GM12878 (cell line): ENCODE measurements around the gene HMCN2. TPM values are rescaled to one million over a fixed set of nuclear protein-coding genes. Genes with fewer than 3 reads are reported as not detected.

Experiments
- BMI1 ChIP-seq: fragments of 450-650 bp; IDR thresholded peaks from 2 replicates; pipeline ENCODE4 v1.6.1; 2016; ENCODE audit warnings: mild to moderate bottlenecking, moderate library complexity, borderline replicate concordance
- BRCA1 ChIP-seq: IDR thresholded peaks from 2 replicates; pipeline ENCODE4 v1.6.1; 2011; ENCODE audit warnings: low read depth, low read length, improper control_type of control experiment
- CREM ChIP-seq: IDR thresholded peaks from 2 replicates; pipeline ENCODE4 v1.6.1; 2014; ENCODE audit warnings: antibody characterized with exemption, low read depth
- E2F8 ChIP-seq: fragments of 450-650 bp; IDR thresholded peaks from 2 replicates; pipeline ENCODE4 v1.6.1; 2018; ENCODE audit warnings: mild to moderate bottlenecking, low read depth, moderate library complexity; ENCODE audit not compliant: partially characterized antibody
- E4F1 ChIP-seq: fragments of 450-650 bp; IDR thresholded peaks from 2 replicates; pipeline ENCODE4 v1.6.1; 2018; ENCODE audit warnings: borderline replicate concordance, mild to moderate bottlenecking; ENCODE audit not compliant: partially characterized antibody
- ETV6 ChIP-seq, 2 experiments: fragments of 450-650 bp in 1 of 2; IDR thresholded peaks in 1 of 2; conservative IDR thresholded peaks in 1 of 2; 2 replicates each; pipeline ENCODE4 v1.6.1; 2014; ENCODE audit warnings: antibody characterized with exemption in 1 of 2, borderline replicate concordance in 1 of 2, low read depth in 1 of 2, mild to moderate bottlenecking in 1 of 2, moderate library complexity in 1 of 2
- IKZF1 ChIP-seq: fragments of 450-650 bp; conservative IDR thresholded peaks from 2 replicates; pipeline ENCODE4 v1.6.1; 2017; ENCODE audit warnings: antibody characterized with exemption, mild to moderate bottlenecking
- MTA3 ChIP-seq: IDR thresholded peaks from 2 replicates; pipeline ENCODE4 v1.6.1; 2012; ENCODE audit warnings: low read length, inconsistent platforms, borderline replicate concordance
- POLR2AphosphoS5 ChIP-seq: IDR thresholded peaks from 2 replicates; pipeline ENCODE4 v1.6.1; 2011; ENCODE audit warnings: mild to moderate bottlenecking, low read length, inconsistent platforms
- SMAD5 ChIP-seq: IDR thresholded peaks from 2 replicates; pipeline ENCODE4 v1.6.1; 2016; ENCODE audit warnings: antibody characterized with exemption, low read depth
- SMARCA5 ChIP-seq: fragments of 450-650 bp; IDR thresholded peaks from 2 replicates; pipeline ENCODE4 v1.6.1; 2017; ENCODE audit warnings: mild to moderate bottlenecking
- polyA plus RNA-seq, 11 experiments: library from polyadenylated mRNA; depleted of rRNA in 4 of 11; unstranded in 6 of 11; stranded (reverse) in 5 of 11; fragments of >200 nt; fragmentation: Nextera tagmentation in 4 of 11; fragmentation: Illumina TruSeq in 1 of 11; extraction: Ambion mirVana in 4 of 11; extraction: Trizol in 1 of 11; gene quantifications; 1 replicate in 1 of 11; 2 replicates in 10 of 11; pipeline versions ENCODE4 v1.2.1 to v1.2.3, GENCODE V29; 2011 to 2016; ENCODE audit warnings: inconsistent platforms in 2 of 11, missing spikeins in 2 of 11, low read depth in 1 of 11
- total RNA-seq, 4 experiments: library from RNA; depleted of rRNA in 3 of 4; stranded (reverse); fragments of >200 nt in 3 of 4; fragmentation: Illumina TruSeq in 1 of 4; extraction: Trizol in 1 of 4; gene quantifications; 2 replicates each; pipeline versions ENCODE4 v1.2.1 to v1.2.3, GENCODE V29; 2013 to 2021
- TF ChIP-seq, protein P1 (sequence below): IDR thresholded peaks from 2 replicates; pipeline ENCODE4 v1.6.1; 2011; ENCODE audit warnings: mild to moderate bottlenecking, low read depth, low read length, moderate library complexity; ENCODE audit not compliant: insufficient replicate concordance
- TF ChIP-seq, protein P2 (sequence below): fragments of 150-350 bp; IDR thresholded peaks from 2 replicates; pipeline ENCODE4 v1.6.1; 2014; ENCODE audit warnings: mild to moderate bottlenecking, low read depth, low read length
- TF ChIP-seq, protein P3 (sequence below): fragments of 450-650 bp; formaldehyde crosslinking; IDR thresholded peaks from 2 replicates; pipeline ENCODE4 v1.4.0; 2022; ENCODE audit warnings: mild to moderate bottlenecking, moderate library complexity

Gene HMCN2
- total and polyA plus RNA-seq, 10 of the 15 experiments (the other 5 are each of a cell fraction or from before 2014, with no cell fraction given), result 0.04 TPM; not detected in 9

GRCh38 chr9:130327781-130328348 is 62.3 kb downstream of the HMCN2 start (continued):
- TF ChIP-seq SMAD5 (no peak), MTA3 (no peak), POLR2AphosphoS5 (no peak), BRCA1 (no peak), BMI1 (no peak), IKZF1 (no peak), CREM (no peak), E2F8 (no peak), ETV6 (conservative IDR thresholded peaks at IDR 0.05 in 1 of 2, IDR thresholded peaks at IDR 0.05 in 1 of 2; ENCODE audit: borderline replicate concordance in 1 of 2, low read depth in 1 of 2) (no peak), SMARCA5 (no peak), E4F1 (no peak)
- TF ChIP-seq, protein P1, sequence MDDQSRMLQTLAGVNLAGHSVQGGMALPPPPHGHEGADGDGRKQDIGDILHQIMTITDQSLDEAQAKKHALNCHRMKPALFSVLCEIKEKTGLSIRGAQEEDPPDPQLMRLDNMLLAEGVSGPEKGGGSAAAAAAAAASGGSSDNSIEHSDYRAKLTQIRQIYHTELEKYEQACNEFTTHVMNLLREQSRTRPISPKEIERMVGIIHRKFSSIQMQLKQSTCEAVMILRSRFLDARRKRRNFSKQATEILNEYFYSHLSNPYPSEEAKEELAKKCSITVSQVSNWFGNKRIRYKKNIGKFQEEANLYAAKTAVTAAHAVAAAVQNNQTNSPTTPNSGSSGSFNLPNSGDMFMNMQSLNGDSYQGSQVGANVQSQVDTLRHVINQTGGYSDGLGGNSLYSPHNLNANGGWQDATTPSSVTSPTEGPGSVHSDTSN, result no peak
- TF ChIP-seq, protein P2, sequence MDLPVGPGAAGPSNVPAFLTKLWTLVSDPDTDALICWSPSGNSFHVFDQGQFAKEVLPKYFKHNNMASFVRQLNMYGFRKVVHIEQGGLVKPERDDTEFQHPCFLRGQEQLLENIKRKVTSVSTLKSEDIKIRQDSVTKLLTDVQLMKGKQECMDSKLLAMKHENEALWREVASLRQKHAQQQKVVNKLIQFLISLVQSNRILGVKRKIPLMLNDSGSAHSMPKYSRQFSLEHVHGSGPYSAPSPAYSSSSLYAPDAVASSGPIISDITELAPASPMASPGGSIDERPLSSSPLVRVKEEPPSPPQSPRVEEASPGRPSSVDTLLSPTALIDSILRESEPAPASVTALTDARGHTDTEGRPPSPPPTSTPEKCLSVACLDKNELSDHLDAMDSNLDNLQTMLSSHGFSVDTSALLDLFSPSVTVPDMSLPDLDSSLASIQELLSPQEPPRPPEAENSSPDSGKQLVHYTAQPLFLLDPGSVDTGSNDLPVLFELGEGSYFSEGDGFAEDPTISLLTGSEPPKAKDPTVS, result no peak
- TF ChIP-seq, protein P3, sequence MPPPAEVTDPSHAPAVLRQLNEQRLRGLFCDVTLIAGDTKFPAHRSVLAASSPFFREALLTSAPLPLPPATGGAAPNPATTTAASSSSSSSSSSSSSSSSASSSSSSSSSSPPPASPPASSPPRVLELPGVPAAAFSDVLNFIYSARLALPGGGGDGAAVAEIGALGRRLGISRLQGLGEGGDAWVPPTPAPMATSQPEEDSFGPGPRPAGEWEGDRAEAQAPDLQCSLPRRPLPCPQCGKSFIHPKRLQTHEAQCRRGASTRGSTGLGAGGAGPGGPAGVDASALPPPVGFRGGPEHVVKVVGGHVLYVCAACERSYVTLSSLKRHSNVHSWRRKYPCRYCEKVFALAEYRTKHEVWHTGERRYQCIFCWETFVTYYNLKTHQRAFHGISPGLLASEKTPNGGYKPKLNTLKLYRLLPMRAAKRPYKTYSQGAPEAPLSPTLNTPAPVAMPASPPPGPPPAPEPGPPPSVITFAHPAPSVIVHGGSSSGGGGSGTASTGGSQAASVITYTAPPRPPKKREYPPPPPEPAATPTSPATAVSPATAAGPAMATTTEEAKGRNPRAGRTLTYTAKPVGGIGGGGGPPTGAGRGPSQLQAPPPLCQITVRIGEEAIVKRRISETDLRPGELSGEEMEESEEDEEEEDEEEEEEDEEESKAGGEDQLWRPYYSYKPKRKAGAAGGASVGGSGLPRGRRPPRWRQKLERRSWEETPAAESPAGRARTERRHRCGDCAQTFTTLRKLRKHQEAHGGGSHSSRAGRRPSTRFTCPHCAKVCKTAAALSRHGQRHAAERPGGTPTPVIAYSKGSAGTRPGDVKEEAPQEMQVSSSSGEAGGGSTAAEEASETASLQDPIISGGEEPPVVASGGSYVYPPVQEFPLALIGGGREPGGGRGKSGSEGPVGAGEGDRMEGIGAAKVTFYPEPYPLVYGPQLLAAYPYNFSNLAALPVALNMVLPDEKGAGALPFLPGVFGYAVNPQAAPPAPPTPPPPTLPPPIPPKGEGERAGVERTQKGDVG (CRISPR knock-in tag), result no peak
